ENCODE measurements around the gene KIRREL1. TPM values are rescaled to one million over a fixed set of nuclear protein-coding genes. Genes with fewer than 3 reads are reported as not detected.

The KIRREL1 gene
- total RNA-seq, 1 experiment from 2014 or later, result 101 TPM

DNA sequence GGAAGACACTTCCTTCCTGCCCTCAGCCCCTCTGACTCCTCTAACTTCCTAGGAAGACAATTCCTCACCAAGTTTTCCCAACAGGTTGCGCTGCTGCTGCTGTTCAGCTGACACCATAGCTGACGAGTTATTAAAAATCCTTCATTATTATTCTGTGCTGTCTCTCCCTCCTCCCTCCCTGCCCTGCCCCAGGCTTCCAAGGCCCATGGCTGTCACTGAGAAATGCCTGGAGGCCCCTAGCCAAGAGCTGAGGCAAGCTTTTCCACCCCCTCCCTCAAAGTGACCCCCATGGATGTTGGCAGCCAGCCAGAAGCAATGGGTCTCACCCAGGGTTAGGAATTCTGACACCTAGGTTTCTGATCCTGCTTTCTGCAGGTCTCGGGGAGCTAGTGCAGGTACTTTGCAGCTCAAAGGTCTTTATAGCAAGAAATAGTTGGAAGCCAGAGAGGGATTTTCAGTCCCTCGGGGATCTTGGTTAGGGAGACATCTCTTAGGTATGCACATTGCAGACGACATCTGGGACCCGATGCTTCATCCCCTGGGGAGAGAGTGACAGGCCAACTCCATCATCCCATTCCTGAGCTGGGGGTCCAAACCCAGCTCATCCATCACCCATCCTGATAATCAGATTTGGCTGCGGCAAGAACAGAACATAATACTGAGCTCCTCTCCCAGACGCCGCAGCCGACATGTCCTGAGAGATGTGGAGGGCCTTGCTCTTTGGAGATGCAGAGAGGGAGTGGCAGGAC lies 65.0 kb downstream of the KIRREL1 start:
- Mint-ChIP-seq H3K27me3 (ENCODE audit: insufficient read depth, unreplicated experiment) (no peaks in the 10 kb centered on the region), H3K4me3 (ENCODE audit: unreplicated experiment) (no peak overlapping the region), H3K4me1 (ENCODE audit: insufficient read depth, unreplicated experiment) (peaks cover 16% of the 10 kb centered on the region), H3K27ac (ENCODE audit: low read depth, unreplicated experiment) (no peak overlapping the region), H3K9me3 (ENCODE audit: unreplicated experiment) (no peaks in the 10 kb centered on the region), H3K36me3 (ENCODE audit: insufficient read depth, unreplicated experiment) (peaks cover 40% of the 10 kb centered on the region)
- intact Hi-C loops (cut with micrococcal nuclease), result no loop called here
- DNase-seq (ENCODE audit: unreplicated experiment), result no peak
- POLR2A ChIA-PET, result no interaction called here
- no TSS peak for BruUV-seq (replicated peaks)
- TF ChIP-seq CTCF (IDR thresholded peaks at IDR 0.05; ENCODE audit: unreplicated experiment), result no peak
- CTCF ChIA-PET, result interaction anchor here (0.6 to 4.4 kb wide), 8 partner anchors 16 to 491 kb away, joined by 3 to 27 read pairs (median 4); no protein-coding TSS in a partner anchor

DNA sequence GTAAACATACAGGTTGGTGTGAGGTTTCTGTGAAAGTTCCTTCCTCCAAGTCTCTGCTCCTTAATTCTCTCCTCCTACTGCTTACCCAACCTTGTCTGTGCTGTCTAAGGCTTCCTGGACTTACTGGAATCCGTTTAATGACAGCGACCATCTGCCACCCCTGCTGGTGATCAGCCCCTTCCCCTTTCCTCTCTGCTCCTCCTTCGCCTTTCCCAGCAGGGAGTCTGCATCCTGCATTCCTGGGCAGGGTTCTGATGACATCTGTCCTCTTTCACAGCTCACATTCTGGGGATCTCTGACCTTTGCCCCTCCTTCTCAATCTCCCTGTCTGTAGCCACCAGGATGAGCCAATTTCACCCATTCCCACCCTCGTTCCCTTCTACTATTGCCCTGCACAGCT lies 66.5 kb downstream of the KIRREL1 start:
- POLR2A ChIA-PET, result no interaction called here
- no peak for DNase-seq (ENCODE audit: unreplicated experiment)
- TF ChIP-seq CTCF (IDR thresholded peaks at IDR 0.05; ENCODE audit: unreplicated experiment), result no peak
- CTCF ChIA-PET, result interaction anchor here (0.7 to 4.4 kb wide), 3 partner anchors 23 to 69 kb away, joined by 4 to 27 read pairs (median 4); no protein-coding TSS in a partner anchor
- H3K36me3 Mint-ChIP-seq (ENCODE audit: insufficient read depth, unreplicated experiment), result peaks cover 29% of the 10 kb centered on the region
- no peak overlapping the region for H3K4me3 Mint-ChIP-seq (ENCODE audit: unreplicated experiment)
- H3K27me3 Mint-ChIP-seq (ENCODE audit: insufficient read depth, unreplicated experiment), result no peaks in the 10 kb centered on the region
- H3K4me1 Mint-ChIP-seq (ENCODE audit: insufficient read depth, unreplicated experiment), result peaks cover 13% of the 10 kb centered on the region
- intact Hi-C loops (cut with micrococcal nuclease), result no loop called here
- BruUV-seq (replicated peaks), result no TSS peak
- H3K9me3 Mint-ChIP-seq (ENCODE audit: unreplicated experiment), result no peaks in the 10 kb centered on the region
- H3K27ac Mint-ChIP-seq (ENCODE audit: low read depth, unreplicated experiment), result peak overlapping the region; percentile 17

GRCh38 chr1:158062174-158062573 lies 68.7 kb downstream of the KIRREL1 start:
- BruUV-seq (replicated peaks), result no TSS peak
- CTCF ChIA-PET, result interaction anchor here (1.4 to 1.8 kb wide), 2 partner anchors 42 to 70 kb away, joined by 3 to 6 read pairs; no protein-coding TSS in a partner anchor
- no peak for TF ChIP-seq CTCF (IDR thresholded peaks at IDR 0.05; ENCODE audit: unreplicated experiment)
- H3K9me3 Mint-ChIP-seq (ENCODE audit: unreplicated experiment), result no peaks in the 10 kb centered on the region
- H3K27me3 Mint-ChIP-seq (ENCODE audit: insufficient read depth, unreplicated experiment), result no peaks in the 10 kb centered on the region
- no peak for DNase-seq (ENCODE audit: unreplicated experiment)
- POLR2A ChIA-PET, result no interaction called here
- intact Hi-C loops (cut with micrococcal nuclease), result no loop called here
- H3K36me3 Mint-ChIP-seq (ENCODE audit: insufficient read depth, unreplicated experiment), result peaks cover 30% of the 10 kb centered on the region
- H3K4me1 Mint-ChIP-seq (ENCODE audit: insufficient read depth, unreplicated experiment), result peaks cover 24% of the 10 kb centered on the region
- H3K4me3 Mint-ChIP-seq (ENCODE audit: unreplicated experiment), result no peak overlapping the region
- H3K27ac Mint-ChIP-seq (ENCODE audit: low read depth, unreplicated experiment), result no peak overlapping the region

- no peaks in the 10 kb centered on the region for H3K9me3 Mint-ChIP-seq (ENCODE audit: unreplicated experiment)
- peaks cover 7% of the 10 kb centered on the region for H3K36me3 Mint-ChIP-seq (ENCODE audit: insufficient read depth, unreplicated experiment)
- intact Hi-C loops (cut with micrococcal nuclease), result no loop called here
- ChIA-PET POLR2A (no interaction called here), CTCF (interaction anchor here (0.6 to 3.7 kb wide), 10 partner anchors 10 to 875 kb away, joined by 3 to 29 read pairs (median 6); no protein-coding TSS in a partner anchor)
- H3K27ac Mint-ChIP-seq (ENCODE audit: low read depth, unreplicated experiment), result peak overlapping the region; percentile 4
- H3K4me1 Mint-ChIP-seq (ENCODE audit: insufficient read depth, unreplicated experiment), result peaks cover 27% of the 10 kb centered on the region
- no TSS peak for BruUV-seq (replicated peaks)
- no peak overlapping the region for H3K4me3 Mint-ChIP-seq (ENCODE audit: unreplicated experiment)
- no peaks in the 10 kb centered on the region for H3K27me3 Mint-ChIP-seq (ENCODE audit: insufficient read depth, unreplicated experiment)
- TF ChIP-seq CTCF (IDR thresholded peaks at IDR 0.05; ENCODE audit: unreplicated experiment), result no peak
- DNase-seq (ENCODE audit: unreplicated experiment), result no peak
Observed at GRCh38 chr1:158067662-158068061, 74.2 kb downstream of the KIRREL1 start.
